PFSK-1 (cell line): ENCODE data around the gene TULP3.

ENCODE experiments used
- FOXP2 ChIP-seq: optimal IDR thresholded peaks from 2 replicates; pipeline ENCODE3; 2011; ENCODE audit warnings: borderline replicate concordance, control low read depth, inconsistent platforms; ENCODE audit not compliant: insufficient read depth; ENCODE audit errors: extremely low read length, extremely low read depth
- POLR2AphosphoS5 ChIP-seq: IDR thresholded peaks from 2 replicates; pipeline ENCODE4 v1.6.1; 2012; ENCODE audit warnings: low read depth, mild to moderate bottlenecking, control low read depth, low read length, moderate library complexity
- REST ChIP-seq, 2 experiments: IDR thresholded peaks; 2 replicates each; pipeline versions ENCODE4 v1.6.1 to v1.8.0; 2011 to 2012; ENCODE audit warnings: low read depth in 2 of 2, low read length in 2 of 2, control low read depth in 1 of 2, inconsistent platforms in 1 of 2, mild to moderate bottlenecking in 1 of 2, moderate library complexity in 1 of 2; ENCODE audit not compliant: insufficient read depth in 1 of 2
- SIN3A ChIP-seq: IDR thresholded peaks from 2 replicates; pipeline ENCODE4 v1.6.1; 2012; ENCODE audit warnings: mild to moderate bottlenecking, low read length, moderate library complexity, borderline replicate concordance; ENCODE audit not compliant: insufficient read depth
- TAF1 ChIP-seq: IDR thresholded peaks from 2 replicates; pipeline ENCODE4 v1.6.1; 2012; ENCODE audit warnings: low read length, control low read depth, borderline replicate concordance; ENCODE audit not compliant: insufficient read depth

Gene TULP3

GRCh38 chr12:2959505-2960389, 69.1 kb downstream of the TULP3 start:
- TF ChIP-seq REST (IDR thresholded peaks at IDR 0.05; ENCODE audit: insufficient read depth in 1 of 2, low read depth in 2 of 2, low read length in 2 of 2) (no peak), TAF1 (no peak), SIN3A (no peak), POLR2AphosphoS5 (no peak), FOXP2 (no peak)

GRCh38 chr12:2960390-2960956, 69.8 kb downstream of the TULP3 start:
- TF ChIP-seq FOXP2 (no peak), REST (IDR thresholded peaks at IDR 0.05; ENCODE audit: insufficient read depth in 1 of 2, low read depth in 2 of 2, low read length in 2 of 2) (no peak), POLR2AphosphoS5 (no peak), SIN3A (no peak), TAF1 (no peak)

- TF ChIP-seq SIN3A (no peak), REST (IDR thresholded peaks at IDR 0.05; ENCODE audit: insufficient read depth in 1 of 2, low read depth in 2 of 2, low read length in 2 of 2) (no peak), POLR2AphosphoS5 (no peak), FOXP2 (no peak), TAF1 (no peak)
Observed at GRCh38 chr12:2960996-2961616, 70.4 kb downstream of the TULP3 start.

- no peak for TF ChIP-seq TAF1
- TF ChIP-seq SIN3A: no peak
Observed at GRCh38 chr12:2961705-2962104, 71.0 kb downstream of the TULP3 start.

GRCh38 chr12:2963154-2963759, 72.6 kb downstream of the TULP3 start:
- no peak for TF ChIP-seq FOXP2
- TF ChIP-seq REST (IDR thresholded peaks at IDR 0.05; ENCODE audit: insufficient read depth in 1 of 2, low read depth in 2 of 2, low read length in 2 of 2): no peak
- no peak for TF ChIP-seq TAF1
- TF ChIP-seq SIN3A: no peak
- TF ChIP-seq POLR2AphosphoS5: no peak
